BLaER1 (cell line): ENCODE data around the gene NTRK2.

Experiments used
- H3K27ac ChIP-seq: shearing (Covaris generic); formaldehyde crosslinking; 2 replicates; pipeline ENCODE4 v1.8.1; 2022
- H3K27me3 ChIP-seq: shearing (Covaris generic); formaldehyde crosslinking; 2 replicates; pipeline ENCODE4 v1.8.1; 2022
- H3K36me3 ChIP-seq: shearing (Covaris generic); formaldehyde crosslinking; 2 replicates; pipeline ENCODE4 v1.8.1; 2022
- H3K4me1 ChIP-seq: shearing (Covaris generic); formaldehyde crosslinking; 2 replicates; pipeline ENCODE4 v1.8.1; 2022
- H3K4me2 ChIP-seq: shearing (Covaris generic); formaldehyde crosslinking; 2 replicates; pipeline ENCODE4 v1.8.1; 2022
- H3K4me3 ChIP-seq: shearing (Covaris generic); formaldehyde crosslinking; 2 replicates; pipeline ENCODE4 v1.8.1; 2022
- H3K9ac ChIP-seq: shearing (Covaris generic); formaldehyde crosslinking; 2 replicates; pipeline ENCODE4 v1.8.1; 2022
- H3K9me3 ChIP-seq: shearing (Covaris generic); formaldehyde crosslinking; 2 replicates; pipeline ENCODE4 v1.8.1; 2022
- H4K20me1 ChIP-seq: shearing (Covaris generic); formaldehyde crosslinking; 2 replicates; pipeline ENCODE4 v1.8.1; 2022
- Cebpa-rat ChIP-seq: shearing (Covaris generic); IDR thresholded peaks from 2 replicates; pipeline ENCODE4 v1.8.1; 2022

The NTRK2 gene

DNA sequence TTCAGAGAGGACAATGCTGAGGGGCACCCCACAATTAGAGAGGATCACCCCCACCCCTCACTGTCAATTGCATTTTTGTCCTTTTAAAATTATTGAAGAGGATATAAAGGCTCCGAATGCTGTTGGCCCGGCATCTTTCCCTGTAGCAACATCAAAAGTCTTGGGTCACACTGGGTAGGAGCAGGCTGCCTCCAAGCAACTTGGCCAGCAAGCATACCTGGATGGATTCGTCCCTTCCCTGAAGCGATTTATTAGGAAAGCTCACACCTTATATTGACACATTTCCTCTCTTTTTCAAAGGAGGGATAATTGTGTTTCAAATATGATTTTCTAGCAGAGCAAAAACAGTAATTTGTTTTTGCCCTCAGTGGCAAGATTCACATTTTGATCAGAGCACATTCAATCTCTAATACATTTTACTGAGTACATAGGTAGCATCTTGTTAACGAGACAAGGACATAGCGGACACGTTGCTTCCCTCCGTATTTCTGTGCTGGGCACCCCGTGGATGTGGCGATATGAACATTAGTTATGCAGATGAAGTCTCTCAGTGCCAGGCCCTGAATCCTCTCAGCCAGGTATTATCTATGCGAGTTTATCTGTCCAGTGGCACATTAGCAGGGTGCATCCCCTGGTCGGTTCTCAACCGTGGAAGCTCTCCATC is 321.5 kb downstream of the NTRK2 start:
- Histone ChIP-seq H3K4me3 (no peak overlapping the region), H3K9me3 (no peaks in the 10 kb centered on the region), H4K20me1 (no peaks in the 10 kb centered on the region), H3K27me3 (no peaks in the 10 kb centered on the region), H3K27ac (no peak overlapping the region), H3K36me3 (no peaks in the 10 kb centered on the region), H3K9ac (no peak overlapping the region), H3K4me1 (no peaks in the 10 kb centered on the region), H3K4me2 (no peak overlapping the region)
- TF ChIP-seq Cebpa-rat = no peak

GRCh38 chr9:84991514-84991870 is 322.0 kb downstream of the NTRK2 start:
- Histone ChIP-seq H3K27ac (no peak overlapping the region), H3K36me3 (no peaks in the 10 kb centered on the region), H3K4me3 (no peak overlapping the region), H3K9me3 (no peaks in the 10 kb centered on the region), H3K4me2 (no peak overlapping the region), H3K27me3 (no peaks in the 10 kb centered on the region), H3K4me1 (no peaks in the 10 kb centered on the region), H3K9ac (no peak overlapping the region), H4K20me1 (no peaks in the 10 kb centered on the region)
- TF ChIP-seq Cebpa-rat = no peak

DNA sequence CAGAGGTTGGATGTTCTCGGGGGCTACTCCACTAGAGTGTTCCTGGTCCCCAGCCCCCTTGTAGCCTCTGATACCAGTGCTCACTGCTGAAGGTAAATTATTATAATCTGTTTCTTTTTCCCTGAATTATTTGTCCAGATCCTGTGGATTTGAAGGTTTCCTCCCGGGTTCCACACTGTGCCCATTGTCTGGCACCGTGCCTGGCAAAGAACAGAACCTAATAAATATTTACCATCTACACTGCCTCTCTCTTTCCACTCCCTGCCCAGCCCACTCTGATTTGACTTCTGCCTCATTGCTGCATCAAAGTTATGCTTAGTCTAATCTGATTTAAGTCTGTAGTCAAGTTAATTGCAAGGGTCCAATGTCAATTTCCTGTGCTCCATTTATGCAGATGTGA is 322.9 kb downstream of the NTRK2 start:
- Histone ChIP-seq H3K4me1 (no peaks in the 10 kb centered on the region), H3K36me3 (no peaks in the 10 kb centered on the region), H3K9me3 (no peaks in the 10 kb centered on the region), H3K4me3 (no peak overlapping the region), H3K27me3 (no peaks in the 10 kb centered on the region), H4K20me1 (no peaks in the 10 kb centered on the region), H3K27ac (no peak overlapping the region), H3K4me2 (no peak overlapping the region), H3K9ac (no peak overlapping the region)
- no peak for TF ChIP-seq Cebpa-rat

DNA sequence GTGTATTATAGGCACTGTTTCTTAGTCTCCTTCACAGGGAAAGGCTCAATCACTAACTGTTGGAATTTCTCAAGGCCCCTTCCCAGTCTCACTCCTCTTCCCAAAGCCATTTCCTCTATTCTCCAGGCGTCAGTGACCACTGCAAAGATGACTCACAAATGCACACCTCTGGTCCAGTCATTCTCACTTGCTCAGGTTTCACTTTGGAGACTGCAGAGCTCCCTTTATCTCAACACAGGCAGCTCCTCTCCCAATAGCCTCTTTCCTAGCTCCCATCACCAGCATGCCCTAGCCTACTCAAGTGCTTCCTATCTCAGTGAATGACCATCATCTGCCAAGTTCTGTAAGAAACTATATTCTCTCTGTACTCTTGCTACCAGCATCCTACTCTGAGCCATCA is 323.6 kb downstream of the NTRK2 start:
- no peak for TF ChIP-seq Cebpa-rat
- H3K27ac ChIP-seq = no peak overlapping the region
- no peak overlapping the region for H3K4me2 ChIP-seq
- H3K27me3 ChIP-seq = no peaks in the 10 kb centered on the region
- H3K9ac ChIP-seq = no peak overlapping the region
- H3K36me3 ChIP-seq = no peaks in the 10 kb centered on the region
- no peaks in the 10 kb centered on the region for H3K9me3 ChIP-seq
- no peak overlapping the region for H3K4me3 ChIP-seq
- no peaks in the 10 kb centered on the region for H4K20me1 ChIP-seq
- no peaks in the 10 kb centered on the region for H3K4me1 ChIP-seq

DNA sequence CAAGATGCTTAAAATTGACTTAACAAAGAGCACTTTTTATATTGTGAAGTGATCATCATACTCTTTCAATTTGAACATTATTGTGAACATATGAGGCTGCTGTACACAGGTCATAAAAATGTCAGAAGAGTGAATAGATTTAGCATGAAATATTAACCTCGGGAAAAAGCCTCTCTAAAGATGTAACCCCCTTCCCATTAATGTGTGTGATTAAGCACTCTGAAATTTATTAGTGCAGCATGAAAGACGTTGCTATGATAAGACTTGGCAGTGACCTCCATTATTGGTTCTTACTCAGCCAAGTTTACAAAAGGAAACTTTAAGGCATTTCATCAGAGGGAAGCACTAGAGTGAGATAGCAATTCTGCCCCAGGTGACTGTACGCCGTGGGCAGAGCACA is 326.5 kb downstream of the NTRK2 start:
- no peak for TF ChIP-seq Cebpa-rat

DNA sequence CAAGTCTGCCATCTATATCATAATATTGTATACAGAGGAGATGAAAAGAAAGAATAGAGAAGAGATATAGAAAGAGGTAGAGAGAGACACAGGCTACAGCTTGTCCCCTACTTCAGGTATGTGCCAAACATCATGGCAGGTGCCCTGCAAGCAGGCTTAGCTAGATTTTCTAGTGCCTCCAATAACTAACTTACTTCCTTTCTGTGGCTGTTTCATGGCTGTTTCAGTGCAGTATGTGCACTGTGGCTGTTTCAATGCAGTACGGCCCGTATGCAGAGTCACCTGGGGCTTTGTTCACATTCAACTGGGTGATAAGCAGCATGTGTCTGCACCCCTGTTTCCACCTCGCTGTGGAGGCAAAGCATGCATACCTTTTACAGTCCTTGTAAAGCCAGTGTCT is 327.2 kb downstream of the NTRK2 start:
- Histone ChIP-seq H4K20me1 (no peaks in the 10 kb centered on the region), H3K9me3 (peaks cover 12% of the 10 kb centered on the region), H3K4me2 (no peak overlapping the region), H3K9ac (no peak overlapping the region), H3K36me3 (no peaks in the 10 kb centered on the region), H3K27me3 (no peaks in the 10 kb centered on the region), H3K4me1 (no peaks in the 10 kb centered on the region), H3K27ac (no peak overlapping the region), H3K4me3 (no peak overlapping the region)
- no peak for TF ChIP-seq Cebpa-rat

More for the DNA sequence above, 326.5 kb downstream of the NTRK2 start:
- H4K20me1 ChIP-seq = no peaks in the 10 kb centered on the region
- H3K4me1 ChIP-seq = no peaks in the 10 kb centered on the region
- H3K27ac ChIP-seq = no peak overlapping the region
- H3K36me3 ChIP-seq = no peaks in the 10 kb centered on the region
- H3K4me2 ChIP-seq = no peak overlapping the region
- H3K9me3 ChIP-seq = peaks cover 5% of the 10 kb centered on the region
- H3K4me3 ChIP-seq = no peak overlapping the region
- no peaks in the 10 kb centered on the region for H3K27me3 ChIP-seq
- H3K9ac ChIP-seq = no peak overlapping the region

DNA sequence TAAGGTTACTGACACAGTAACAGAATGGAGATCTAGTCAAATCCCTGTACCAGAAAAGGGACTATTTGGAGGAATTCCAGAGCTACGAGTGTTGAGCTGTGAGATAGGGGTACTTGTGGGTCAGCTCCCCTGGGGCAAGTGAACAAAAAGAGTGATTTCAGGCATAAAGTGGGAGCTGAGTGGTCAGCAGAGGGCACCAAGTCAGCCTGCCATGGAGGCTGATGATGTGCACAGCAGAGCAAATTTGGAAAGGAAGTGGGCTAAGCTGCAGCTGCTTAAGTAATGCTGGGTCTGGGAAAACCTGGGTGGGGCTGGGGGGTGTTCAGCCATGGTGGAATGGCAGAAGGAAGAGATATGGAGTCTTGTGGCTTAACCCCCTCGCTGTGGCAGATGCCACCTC is 327.9 kb downstream of the NTRK2 start:
- no peak overlapping the region for H3K4me2 ChIP-seq
- no peaks in the 10 kb centered on the region for H4K20me1 ChIP-seq
- H3K27ac ChIP-seq = no peak overlapping the region
- no peak overlapping the region for H3K4me3 ChIP-seq
- H3K9me3 ChIP-seq = peaks cover 13% of the 10 kb centered on the region
- no peak for TF ChIP-seq Cebpa-rat
- H3K36me3 ChIP-seq = no peaks in the 10 kb centered on the region
- H3K27me3 ChIP-seq = no peaks in the 10 kb centered on the region
- H3K4me1 ChIP-seq = no peaks in the 10 kb centered on the region
- H3K9ac ChIP-seq = no peak overlapping the region

GRCh38 chr9:84998639-84999038 is 329.1 kb downstream of the NTRK2 start:
- TF ChIP-seq Cebpa-rat = no peak
- peaks cover 13% of the 10 kb centered on the region for H3K9me3 ChIP-seq

GRCh38 chr9:84999788-85000187 is 330.3 kb downstream of the NTRK2 start:
- Histone ChIP-seq H3K4me3 (no peak overlapping the region), H3K4me2 (no peak overlapping the region), H4K20me1 (no peaks in the 10 kb centered on the region), H3K9ac (no peak overlapping the region), H3K27me3 (no peaks in the 10 kb centered on the region), H3K9me3 (peaks cover 13% of the 10 kb centered on the region), H3K36me3 (no peaks in the 10 kb centered on the region), H3K4me1 (no peaks in the 10 kb centered on the region), H3K27ac (no peak overlapping the region)
- no peak for TF ChIP-seq Cebpa-rat

More at GRCh38 chr9:84998639-84999038, 329.1 kb downstream of the NTRK2 start:
- Histone ChIP-seq H3K27ac (no peak overlapping the region), H3K4me3 (no peak overlapping the region), H3K4me2 (no peak overlapping the region), H3K36me3 (no peaks in the 10 kb centered on the region), H3K27me3 (no peaks in the 10 kb centered on the region), H4K20me1 (no peaks in the 10 kb centered on the region), H3K4me1 (no peaks in the 10 kb centered on the region), H3K9ac (no peak overlapping the region)

- H3K4me3 ChIP-seq = no peak overlapping the region
- peaks cover 13% of the 10 kb centered on the region for H3K9me3 ChIP-seq
- no peak for TF ChIP-seq Cebpa-rat
- H3K4me2 ChIP-seq = no peak overlapping the region
- H3K36me3 ChIP-seq = no peaks in the 10 kb centered on the region
- H3K27me3 ChIP-seq = no peaks in the 10 kb centered on the region
- no peaks in the 10 kb centered on the region for H3K4me1 ChIP-seq
- no peak overlapping the region for H3K27ac ChIP-seq
- H4K20me1 ChIP-seq = no peaks in the 10 kb centered on the region
- no peak overlapping the region for H3K9ac ChIP-seq
Measured at GRCh38 chr9:85001925-85002324, 332.4 kb downstream of the NTRK2 start.
